PFSK-1 (cell line): Measurements from ENCODE around the gene MTUS2.

Source experiments
- FOXP2 ChIP-seq: optimal IDR thresholded peaks from 2 replicates; pipeline ENCODE3; 2011; ENCODE audit warnings: borderline replicate concordance, control low read depth, inconsistent platforms; ENCODE audit not compliant: insufficient read depth; ENCODE audit errors: extremely low read length, extremely low read depth
- POLR2AphosphoS5 ChIP-seq: IDR thresholded peaks from 2 replicates; pipeline ENCODE4 v1.6.1; 2012; ENCODE audit warnings: low read depth, mild to moderate bottlenecking, control low read depth, low read length, moderate library complexity
- SIN3A ChIP-seq: IDR thresholded peaks from 2 replicates; pipeline ENCODE4 v1.6.1; 2012; ENCODE audit warnings: mild to moderate bottlenecking, low read length, moderate library complexity, borderline replicate concordance; ENCODE audit not compliant: insufficient read depth
- TAF1 ChIP-seq: IDR thresholded peaks from 2 replicates; pipeline ENCODE4 v1.6.1; 2012; ENCODE audit warnings: low read length, control low read depth, borderline replicate concordance; ENCODE audit not compliant: insufficient read depth
- TF ChIP-seq, protein P1 (sequence below), 2 experiments: IDR thresholded peaks; 2 replicates each; pipeline versions ENCODE4 v1.6.1 to v1.8.0; 2011 to 2012; ENCODE audit warnings: low read depth in 2 of 2, low read length in 2 of 2, control low read depth in 1 of 2, inconsistent platforms in 1 of 2, mild to moderate bottlenecking in 1 of 2, moderate library complexity in 1 of 2; ENCODE audit not compliant: insufficient read depth in 1 of 2

MTUS2 gene

DNA sequence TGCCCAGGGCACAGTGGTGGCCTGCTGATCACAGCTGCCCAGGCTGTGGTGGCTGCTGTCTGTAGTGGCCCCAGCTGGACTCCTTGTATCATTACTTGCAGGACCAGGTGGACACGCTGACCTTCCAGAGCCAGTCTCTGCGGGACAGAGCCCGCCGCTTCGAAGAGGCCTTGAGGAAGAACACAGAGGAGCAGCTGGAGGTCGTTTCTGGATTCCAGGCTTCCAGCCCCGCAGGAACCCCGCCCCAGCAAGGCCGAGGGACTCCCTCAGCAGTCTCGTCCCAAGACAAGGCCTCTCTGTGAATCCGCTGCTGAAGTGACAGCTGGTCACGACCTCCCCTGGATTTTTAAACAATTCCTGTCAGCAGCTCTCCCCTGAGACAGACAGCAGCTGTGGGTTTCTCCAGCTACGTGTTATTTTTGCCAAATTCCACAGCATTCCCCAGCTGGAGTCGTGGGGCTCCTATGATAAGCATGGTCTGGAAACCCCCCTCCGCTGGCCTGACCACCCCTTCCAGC, 677.1 kb downstream of the MTUS2 start:
- TF ChIP-seq SIN3A: no peak
- TF ChIP-seq TAF1: no peak
- TF ChIP-seq FOXP2: no peak

DNA sequence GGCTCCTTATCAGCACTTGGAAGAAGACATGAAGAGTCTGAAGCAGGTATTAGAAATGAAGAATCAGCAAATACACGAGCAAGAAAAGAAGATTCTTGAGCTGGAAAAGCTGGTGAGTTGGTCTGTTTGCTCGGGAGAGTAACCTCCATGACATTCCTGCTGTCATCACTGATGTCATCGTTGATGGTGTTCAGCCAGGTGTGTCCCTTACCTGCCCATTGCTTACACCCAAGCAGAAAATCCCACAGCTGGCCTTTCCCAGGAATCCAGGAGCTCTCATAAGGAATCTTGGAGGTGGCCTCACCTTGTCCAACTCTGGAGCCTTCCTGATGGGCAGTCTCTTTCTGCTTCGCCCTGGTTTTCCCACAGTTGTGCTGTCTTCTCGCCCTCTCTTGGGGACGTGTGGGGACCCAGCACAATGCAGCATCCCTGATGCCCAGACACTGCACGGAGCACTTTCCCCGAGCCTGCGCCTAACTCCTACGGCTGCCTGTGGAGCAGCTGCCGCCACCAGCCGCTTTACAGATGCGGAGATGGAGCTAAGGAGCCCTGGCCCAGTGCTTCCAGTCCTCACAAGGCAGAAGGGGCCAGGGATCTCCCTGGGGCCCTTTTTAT, 678.4 kb downstream of the MTUS2 start:
- TF ChIP-seq TAF1 (no peak), POLR2AphosphoS5 (no peak), FOXP2 (no peak), SIN3A (no peak)
- TF ChIP-seq, protein P1, sequence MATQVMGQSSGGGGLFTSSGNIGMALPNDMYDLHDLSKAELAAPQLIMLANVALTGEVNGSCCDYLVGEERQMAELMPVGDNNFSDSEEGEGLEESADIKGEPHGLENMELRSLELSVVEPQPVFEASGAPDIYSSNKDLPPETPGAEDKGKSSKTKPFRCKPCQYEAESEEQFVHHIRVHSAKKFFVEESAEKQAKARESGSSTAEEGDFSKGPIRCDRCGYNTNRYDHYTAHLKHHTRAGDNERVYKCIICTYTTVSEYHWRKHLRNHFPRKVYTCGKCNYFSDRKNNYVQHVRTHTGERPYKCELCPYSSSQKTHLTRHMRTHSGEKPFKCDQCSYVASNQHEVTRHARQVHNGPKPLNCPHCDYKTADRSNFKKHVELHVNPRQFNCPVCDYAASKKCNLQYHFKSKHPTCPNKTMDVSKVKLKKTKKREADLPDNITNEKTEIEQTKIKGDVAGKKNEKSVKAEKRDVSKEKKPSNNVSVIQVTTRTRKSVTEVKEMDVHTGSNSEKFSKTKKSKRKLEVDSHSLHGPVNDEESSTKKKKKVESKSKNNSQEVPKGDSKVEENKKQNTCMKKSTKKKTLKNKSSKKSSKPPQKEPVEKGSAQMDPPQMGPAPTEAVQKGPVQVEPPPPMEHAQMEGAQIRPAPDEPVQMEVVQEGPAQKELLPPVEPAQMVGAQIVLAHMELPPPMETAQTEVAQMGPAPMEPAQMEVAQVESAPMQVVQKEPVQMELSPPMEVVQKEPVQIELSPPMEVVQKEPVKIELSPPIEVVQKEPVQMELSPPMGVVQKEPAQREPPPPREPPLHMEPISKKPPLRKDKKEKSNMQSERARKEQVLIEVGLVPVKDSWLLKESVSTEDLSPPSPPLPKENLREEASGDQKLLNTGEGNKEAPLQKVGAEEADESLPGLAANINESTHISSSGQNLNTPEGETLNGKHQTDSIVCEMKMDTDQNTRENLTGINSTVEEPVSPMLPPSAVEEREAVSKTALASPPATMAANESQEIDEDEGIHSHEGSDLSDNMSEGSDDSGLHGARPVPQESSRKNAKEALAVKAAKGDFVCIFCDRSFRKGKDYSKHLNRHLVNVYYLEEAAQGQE (IDR thresholded peaks at IDR 0.05; ENCODE audit: insufficient read depth in 1 of 2, low read depth in 2 of 2, low read length in 2 of 2): no peak

DNA sequence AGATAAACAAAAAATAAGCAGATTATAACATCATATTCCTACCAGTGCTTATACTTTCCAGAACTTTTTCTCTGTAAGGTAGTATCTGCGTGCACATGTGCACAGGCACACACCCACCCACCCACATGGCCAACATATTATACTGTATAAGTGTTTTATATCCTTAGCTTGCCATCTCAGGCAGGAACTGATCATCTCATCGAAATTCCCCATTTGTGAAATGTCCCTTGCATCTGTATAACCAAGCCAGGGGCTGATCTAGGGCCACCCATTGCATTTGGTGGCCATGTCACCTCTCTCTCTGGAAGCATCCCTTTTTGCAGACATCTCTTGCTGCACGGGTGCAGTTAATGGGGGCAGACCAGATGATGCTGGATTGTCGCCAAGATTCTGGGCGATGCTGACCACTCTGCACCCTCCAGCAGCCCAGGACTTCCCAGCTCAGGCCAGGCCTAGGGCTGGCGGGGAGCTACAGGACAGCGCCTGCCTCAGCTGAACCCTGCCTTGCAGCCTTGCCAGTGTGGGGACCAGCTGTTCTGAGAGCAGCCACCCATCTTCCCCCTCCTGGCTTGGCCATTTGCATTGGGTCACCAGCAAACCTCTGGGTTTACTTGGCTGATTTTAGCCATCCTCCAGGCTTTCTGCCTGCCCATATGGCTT, 679.5 kb downstream of the MTUS2 start:
- TF ChIP-seq SIN3A (no peak), POLR2AphosphoS5 (no peak), TAF1 (no peak), FOXP2 (no peak)
- TF ChIP-seq, protein P1 (IDR thresholded peaks at IDR 0.05; ENCODE audit: insufficient read depth in 1 of 2, low read depth in 2 of 2, low read length in 2 of 2): no peak

DNA sequence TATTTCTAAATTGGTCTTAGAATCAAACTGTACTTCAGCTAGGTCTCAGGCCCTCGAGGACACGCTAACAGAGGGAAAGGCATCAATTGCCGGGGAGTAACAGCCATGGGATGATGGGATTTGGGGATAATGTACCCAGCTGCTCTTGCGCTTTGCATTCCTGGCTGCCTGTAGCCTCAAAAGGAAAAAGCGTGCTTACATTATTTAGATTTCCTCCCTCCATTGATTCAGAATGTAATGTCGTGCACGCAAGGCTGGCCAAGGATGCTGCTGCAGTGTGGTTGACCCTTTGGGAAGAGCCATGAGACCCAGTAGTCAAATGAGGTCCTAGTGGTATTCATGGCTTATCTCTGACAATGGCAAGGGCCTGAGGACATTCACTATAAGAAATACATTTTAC, 680.2 kb downstream of the MTUS2 start:
- TF ChIP-seq, protein P1 (IDR thresholded peaks at IDR 0.05; ENCODE audit: insufficient read depth in 1 of 2, low read depth in 2 of 2, low read length in 2 of 2): no peak
- TF ChIP-seq POLR2AphosphoS5 (no peak), SIN3A (no peak), TAF1 (no peak), FOXP2 (no peak)

DNA sequence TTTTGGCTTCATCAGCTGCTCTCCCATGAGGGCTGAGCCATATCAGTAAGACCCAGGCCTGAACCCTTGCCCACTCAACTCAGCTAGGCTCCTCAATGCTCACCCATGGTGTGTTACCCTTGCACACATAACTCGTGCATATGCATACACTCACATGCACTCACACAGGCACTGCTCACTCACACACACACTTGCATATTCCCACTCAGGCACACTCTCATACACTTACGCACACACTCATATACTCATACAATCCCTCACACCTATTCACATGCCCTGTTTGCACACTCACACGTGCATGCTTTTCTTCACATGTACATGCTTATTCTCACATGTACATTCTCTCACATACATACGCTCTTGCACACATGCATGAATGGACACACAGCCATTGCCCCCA, 681.5 kb downstream of the MTUS2 start:
- TF ChIP-seq, protein P1 (IDR thresholded peaks at IDR 0.05; ENCODE audit: insufficient read depth in 1 of 2, low read depth in 2 of 2, low read length in 2 of 2): no peak
- TF ChIP-seq POLR2AphosphoS5 (no peak), SIN3A (no peak), TAF1 (no peak)
